A673 (cell line): Measurements from ENCODE around the gene MMADHC. TPM values are rescaled to one million over a fixed set of nuclear protein-coding genes. Genes with fewer than 3 reads are reported as not detected.

Source experiments
- BruUV-seq: library from RNA; stranded (reverse); fragments of 400-500 nt; replicated peaks from 2 replicates; lab custom pipeline; 2021; lab: Mats Ljungman, UMichigan
- CTCF ChIA-PET: fragments of 300-600 bp; sonication (Branson Sonifier 250); formaldehyde crosslinking; loops from one replicate; lab custom pipeline; 2022; ENCODE audit warnings: antibody characterized with exemption; lab: Charles Lee
- POLR2A ChIA-PET: fragments of 300-600 bp; sonication (Branson Sonifier 250); formaldehyde crosslinking; loops from one replicate; lab custom pipeline; 2022; ENCODE audit warnings: antibody characterized with exemption; ENCODE audit not compliant: low non-redundant PET; lab: Charles Lee
- DNase-seq: peaks from one replicate; pipeline ENCODE4 v3.0.0-alpha.2; 2015; ENCODE audit warnings: low spot score
- H3K27ac ChIP-seq: fragments of 200-600 bp; sonication (generic); 2 replicates; pipeline ENCODE4 v1.5.1; 2016; ENCODE audit warnings: mixed run types, low read depth, mild to moderate bottlenecking, mixed read lengths, antibody characterized with exemption, low read length; ENCODE audit not compliant: poor library complexity, severe bottlenecking
- H3K27me3 ChIP-seq: fragments of 200-600 bp; sonication (generic); replicated peaks from 2 replicates; pipeline ENCODE4 v1.6.1; 2017; ENCODE audit warnings: mixed run types, low read depth, mild to moderate bottlenecking, mixed read lengths, antibody characterized with exemption, low read length; ENCODE audit not compliant: insufficient read depth, poor library complexity
- H3K36me3 ChIP-seq: fragments of 200-600 bp; sonication (generic); 2 replicates; pipeline ENCODE4 v1.6.1; 2016; ENCODE audit warnings: mixed run types, mild to moderate bottlenecking, mixed read lengths, antibody characterized with exemption, low read length; ENCODE audit not compliant: insufficient read depth, poor library complexity, severe bottlenecking
- H3K4me1 ChIP-seq: fragments of 200-600 bp; sonication (generic); 2 replicates; pipeline ENCODE4 v1.6.1; 2017; ENCODE audit warnings: mixed run types, mild to moderate bottlenecking, mixed read lengths, antibody characterized with exemption, low read length; ENCODE audit not compliant: insufficient read depth, poor library complexity, severe bottlenecking
- H3K4me3 ChIP-seq: fragments of 200-600 bp; sonication (generic); 2 replicates; pipeline ENCODE4 v1.5.1; 2016; ENCODE audit warnings: low read depth, mixed run types, mild to moderate bottlenecking, mixed read lengths, low read length; ENCODE audit not compliant: poor library complexity, severe bottlenecking
- H3K9me3 ChIP-seq: fragments of 200-600 bp; sonication (generic); 2 replicates; pipeline ENCODE4 v1.6.1; 2016; ENCODE audit warnings: mixed run types, low read depth, mild to moderate bottlenecking, mixed read lengths, antibody characterized with exemption, low read length; ENCODE audit not compliant: poor library complexity, severe bottlenecking
- EZH2 ChIP-seq: fragments of 200-600 bp; sonication (generic); IDR thresholded peaks from 2 replicates; pipeline ENCODE4 v1.6.1; 2017; ENCODE audit warnings: borderline replicate concordance, low read depth, mild to moderate bottlenecking, mixed read lengths, antibody characterized with exemption, low read length; ENCODE audit not compliant: poor library complexity, severe bottlenecking
- intact Hi-C: fragments of 100-400 bp; cut with micrococcal nuclease; formaldehyde crosslinking; loops from one replicate; pipeline ENCODE4 v1.10.0; 2022; ENCODE audit not compliant: unreplicated experiment
- total RNA-seq: library from RNA; stranded (reverse); gene quantifications from 2 replicates; pipeline ENCODE4 v1.2.3, GENCODE V29; 2021
- TF ChIP-seq, protein P1 (sequence below): fragments of 300-800, 200-600 bp; sonication (generic); conservative IDR thresholded peaks from 2 replicates; pipeline ENCODE4 v1.5.1; 2017; ENCODE audit warnings: low read depth, mild to moderate bottlenecking, antibody characterized with exemption, low read length, moderate library complexity, mixed read lengths

The MMADHC gene
- total RNA-seq, 1 experiment from 2014 or later, result 124 TPM

DNA sequence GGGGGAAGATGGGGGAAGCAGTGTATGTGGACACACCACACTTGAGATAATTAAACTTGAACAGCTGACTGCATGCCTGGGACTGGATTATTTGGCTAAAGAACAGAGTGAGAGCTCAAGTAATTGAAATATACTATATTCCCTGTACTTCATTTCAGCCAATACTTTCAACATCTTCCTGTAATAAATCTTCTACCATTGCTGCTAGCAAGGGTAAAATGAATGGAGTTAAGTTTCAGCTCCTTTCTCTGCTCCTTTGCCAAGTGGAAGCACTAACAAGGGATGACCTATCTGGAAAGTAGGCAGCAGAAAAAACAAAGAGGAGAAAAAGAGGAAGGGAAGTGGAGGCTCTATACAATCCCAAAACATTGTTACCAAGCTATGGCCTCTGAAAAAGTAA, 50.9 kb downstream of the MMADHC start:
- no peak for TF ChIP-seq EZH2
- TF ChIP-seq, protein P1, sequence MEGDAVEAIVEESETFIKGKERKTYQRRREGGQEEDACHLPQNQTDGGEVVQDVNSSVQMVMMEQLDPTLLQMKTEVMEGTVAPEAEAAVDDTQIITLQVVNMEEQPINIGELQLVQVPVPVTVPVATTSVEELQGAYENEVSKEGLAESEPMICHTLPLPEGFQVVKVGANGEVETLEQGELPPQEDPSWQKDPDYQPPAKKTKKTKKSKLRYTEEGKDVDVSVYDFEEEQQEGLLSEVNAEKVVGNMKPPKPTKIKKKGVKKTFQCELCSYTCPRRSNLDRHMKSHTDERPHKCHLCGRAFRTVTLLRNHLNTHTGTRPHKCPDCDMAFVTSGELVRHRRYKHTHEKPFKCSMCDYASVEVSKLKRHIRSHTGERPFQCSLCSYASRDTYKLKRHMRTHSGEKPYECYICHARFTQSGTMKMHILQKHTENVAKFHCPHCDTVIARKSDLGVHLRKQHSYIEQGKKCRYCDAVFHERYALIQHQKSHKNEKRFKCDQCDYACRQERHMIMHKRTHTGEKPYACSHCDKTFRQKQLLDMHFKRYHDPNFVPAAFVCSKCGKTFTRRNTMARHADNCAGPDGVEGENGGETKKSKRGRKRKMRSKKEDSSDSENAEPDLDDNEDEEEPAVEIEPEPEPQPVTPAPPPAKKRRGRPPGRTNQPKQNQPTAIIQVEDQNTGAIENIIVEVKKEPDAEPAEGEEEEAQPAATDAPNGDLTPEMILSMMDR, result no peak
- CTCF ChIA-PET, result no interaction called here
- Histone ChIP-seq H3K4me1 (no peaks in the 10 kb centered on the region), H3K36me3 (no peaks in the 10 kb centered on the region), H3K9me3 (no peaks in the 10 kb centered on the region), H3K27me3 (no peaks in the 10 kb centered on the region), H3K4me3 (no peak overlapping the region), H3K27ac (no peak overlapping the region)
- intact Hi-C loops, result no loop called here
- POLR2A ChIA-PET, result no interaction called here
- peak; percentile 22 for DNase-seq
- no TSS peak for BruUV-seq

DNA sequence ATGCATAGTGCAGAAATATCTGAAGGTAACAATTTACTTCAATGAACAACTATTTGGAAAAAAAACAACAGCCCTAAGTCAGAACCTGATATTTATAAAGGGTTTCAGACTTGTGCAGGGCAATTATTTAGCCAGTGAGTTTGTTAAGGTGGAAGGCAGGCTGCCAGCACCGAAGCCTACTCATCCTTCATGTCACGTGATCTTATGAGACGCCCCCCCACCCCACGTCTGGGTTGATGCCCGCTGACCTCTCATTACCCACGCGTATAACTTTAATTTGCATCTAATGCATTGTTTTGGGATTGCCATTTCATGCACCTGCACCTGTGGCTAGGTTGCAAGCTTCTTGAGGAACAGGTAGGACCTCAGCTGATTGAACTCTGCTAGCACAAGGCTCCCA, 52.9 kb downstream of the MMADHC start:
- Histone ChIP-seq H3K36me3 (no peaks in the 10 kb centered on the region), H3K4me3 (no peak overlapping the region), H3K27me3 (no peaks in the 10 kb centered on the region), H3K9me3 (no peaks in the 10 kb centered on the region), H3K27ac (no peak overlapping the region), H3K4me1 (no peaks in the 10 kb centered on the region)
- ChIA-PET CTCF (no interaction called here), POLR2A (no interaction called here)
- TF ChIP-seq, protein P1, result no peak
- TF ChIP-seq EZH2, result no peak
- no TSS peak for BruUV-seq
- intact Hi-C loops, result no loop called here
- DNase-seq, result no peak

DNA sequence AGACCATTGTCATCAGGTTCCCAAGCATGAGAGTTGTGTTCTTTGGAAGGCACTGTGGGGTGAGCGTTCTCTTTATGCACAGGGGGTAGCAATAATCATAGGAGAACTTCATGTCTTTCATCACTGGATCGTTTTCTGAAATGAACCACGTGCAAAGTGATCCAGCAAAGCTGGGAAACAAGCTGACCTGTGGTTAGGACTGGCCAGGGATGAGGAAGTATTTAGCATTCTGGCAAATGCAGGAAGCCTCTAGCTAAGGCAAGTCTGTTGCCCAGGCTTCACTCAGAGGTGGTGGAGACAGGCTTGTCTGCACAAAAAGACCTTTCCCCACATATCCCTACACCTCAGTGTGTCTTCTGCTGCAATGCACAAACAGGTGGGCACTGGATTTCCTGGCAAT, 58.6 kb downstream of the MMADHC start:
- H3K4me1 ChIP-seq, result no peaks in the 10 kb centered on the region

More for the DNA sequence above, 58.6 kb downstream of the MMADHC start:
- DNase-seq, result no peak
- CTCF ChIA-PET, result no interaction called here
- POLR2A ChIA-PET, result no interaction called here
- BruUV-seq, result no TSS peak
- no peaks in the 10 kb centered on the region for H3K9me3 ChIP-seq
- intact Hi-C loops, result no loop called here
- no peak overlapping the region for H3K27ac ChIP-seq
- no peaks in the 10 kb centered on the region for H3K36me3 ChIP-seq
- H3K4me3 ChIP-seq, result no peak overlapping the region
- no peaks in the 10 kb centered on the region for H3K27me3 ChIP-seq
- no peak for TF ChIP-seq EZH2
- TF ChIP-seq, protein P1, result no peak
